Hepatocyte (in vitro differentiated cells): ENCODE results near the gene ABCA13. TPM values are rescaled to one million over a fixed set of nuclear protein-coding genes. Genes with fewer than 3 reads are reported as not detected.

Source experiments
- DNase-seq: peaks from one replicate; pipeline ENCODE4 v3.0.0-alpha.2; 2016; ENCODE audit warnings: low spot score
- H2AFZ ChIP-seq: fragments of 200-600 bp; sonication (generic); 2 replicates; pipeline ENCODE4 v1.6.0; 2016; ENCODE audit warnings: antibody characterized with exemption, mild to moderate bottlenecking
- H3K27ac ChIP-seq: fragments of 200-600 bp; sonication (generic); 2 replicates; pipeline ENCODE4 v1.5.1; 2016; ENCODE audit warnings: mild to moderate bottlenecking
- H3K27me3 ChIP-seq: fragments of 200-600 bp; sonication (generic); 2 replicates; pipeline ENCODE4 v1.6.1; 2016
- H3K36me3 ChIP-seq: fragments of 200-600 bp; sonication (generic); replicated peaks from 2 replicates; pipeline ENCODE4 v1.5.1; 2016; ENCODE audit warnings: low read depth; ENCODE audit not compliant: insufficient read depth
- H3K4me1 ChIP-seq: fragments of 200-600 bp; sonication (generic); 2 replicates; pipeline ENCODE4 v1.5.1; 2016; ENCODE audit warnings: mild to moderate bottlenecking, moderate library complexity; ENCODE audit not compliant: insufficient read depth
- H3K4me2 ChIP-seq: fragments of 200-600 bp; sonication (generic); 2 replicates; pipeline ENCODE4 v1.6.0; 2016
- H3K4me3 ChIP-seq: fragments of 200-600 bp; sonication (generic); 2 replicates; pipeline ENCODE4 v1.5.1; 2016; ENCODE audit warnings: mild to moderate bottlenecking
- H3K79me2 ChIP-seq: fragments of 200-600 bp; sonication (generic); 2 replicates; pipeline ENCODE4 v1.6.0; 2017; ENCODE audit warnings: mild to moderate bottlenecking
- H3K9me2 ChIP-seq: fragments of 200-600 bp; sonication (generic); replicated peaks from 2 replicates; pipeline ENCODE4 v1.6.0; 2017; ENCODE audit warnings: mild to moderate bottlenecking; ENCODE audit not compliant: insufficient read depth
- H3K9me3 ChIP-seq: fragments of 200-600 bp; sonication (generic); 2 replicates; pipeline ENCODE4 v1.5.1; 2016; ENCODE audit warnings: low read depth, mild to moderate bottlenecking
- H4K20me1 ChIP-seq: fragments of 200-600 bp; sonication (generic); 2 replicates; pipeline ENCODE4 v1.6.0; 2016; ENCODE audit warnings: mild to moderate bottlenecking; ENCODE audit not compliant: insufficient read depth, poor library complexity, severe bottlenecking
- CTCF ChIP-seq: fragments of 200-600 bp; sonication (generic); IDR thresholded peaks from 2 replicates; pipeline ENCODE4 v1.5.1; 2016; ENCODE audit warnings: antibody characterized with exemption, mild to moderate bottlenecking; ENCODE audit not compliant: poor library complexity
- EZH2 ChIP-seq: fragments of 200-600 bp; sonication (generic); IDR thresholded peaks from 2 replicates; pipeline ENCODE4 v1.6.1; 2016; ENCODE audit warnings: antibody characterized with exemption, mild to moderate bottlenecking, borderline replicate concordance
- EZH2phosphoT487 ChIP-seq: fragments of 200-600 bp; sonication (generic); IDR thresholded peaks from one replicate; pipeline ENCODE4 v1.6.1; 2018; ENCODE audit warnings: antibody characterized with exemption, mild to moderate bottlenecking, low read depth, moderate library complexity; ENCODE audit not compliant: unreplicated experiment, severe bottlenecking
- WGBS: methylation state at CpG from one replicate; pipeline ENCODE4 v1.1.6; 2016; ENCODE audit warnings: low lambda C conversion rate; ENCODE audit errors: missing lambda C conversion rate; 5-methylcytosine and 5-hydroxymethylcytosine counted together
- polyA plus RNA-seq: library from polyadenylated mRNA; unstranded; fragments of >200 nt; fragmentation: Nextera tagmentation; extraction: Ambion mirVana; gene quantifications from 2 replicates; pipeline ENCODE4 v1.2.1, GENCODE V29; 2016
- total RNA-seq: library from RNA; depleted of rRNA; stranded (reverse); fragments of >200 nt; gene quantifications from 2 replicates; pipeline ENCODE4 v1.2.3, GENCODE V29; 2014

Gene ABCA13
- total and polyA plus RNA-seq, 2 experiments from 2014 or later: 0.57 to 2.0 TPM

GRCh38 chr7:48217266-48217665 is 46.0 kb downstream of the ABCA13 start:
- H3K36me3 ChIP-seq: no peaks in the 10 kb centered on the region
- no peaks in the 10 kb centered on the region for H3K27me3 ChIP-seq
- H3K4me1 ChIP-seq: no peaks in the 10 kb centered on the region
- DNase-seq: no peak
- H3K79me2 ChIP-seq: no peaks in the 10 kb centered on the region
- no peak overlapping the region for H3K4me3 ChIP-seq
- H3K27ac ChIP-seq: no peak overlapping the region
- H3K9me2 ChIP-seq: no peaks in the 10 kb centered on the region
- H4K20me1 ChIP-seq: no peaks in the 10 kb centered on the region
- H2AFZ ChIP-seq: no peak overlapping the region
- H3K9me3 ChIP-seq: no peaks in the 10 kb centered on the region
- TF ChIP-seq EZH2phosphoT487 (no peak), EZH2 (no peak), CTCF (no peak)
- no peak overlapping the region for H3K4me2 ChIP-seq
- WGBS: 97% methylated on average over 1 of the region's 1 CpG

DNA sequence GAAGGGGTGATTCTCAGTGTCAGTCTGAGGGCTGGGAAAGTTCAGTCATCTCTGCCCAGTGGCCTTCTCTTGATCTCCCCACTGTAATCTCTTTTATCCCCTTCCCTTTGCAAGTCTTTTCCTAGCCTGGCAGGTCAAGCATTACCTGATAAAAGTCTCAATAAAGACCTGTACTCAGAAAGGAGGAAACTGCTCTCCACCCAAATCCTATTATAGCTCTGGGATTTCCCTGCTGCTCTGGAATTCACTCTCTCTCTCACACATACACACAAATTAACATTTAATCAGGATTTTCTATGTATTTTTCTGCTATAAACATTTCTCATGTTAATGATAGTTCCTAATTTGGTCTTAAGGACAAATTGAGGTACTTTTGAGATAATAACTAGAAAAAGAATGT is 46.5 kb downstream of the ABCA13 start:
- Histone ChIP-seq H3K27me3 (no peaks in the 10 kb centered on the region), H4K20me1 (no peaks in the 10 kb centered on the region), H3K27ac (no peak overlapping the region), H3K36me3 (no peaks in the 10 kb centered on the region), H3K79me2 (no peaks in the 10 kb centered on the region), H3K4me3 (no peak overlapping the region), H3K4me1 (no peaks in the 10 kb centered on the region), H3K4me2 (no peak overlapping the region), H3K9me3 (no peaks in the 10 kb centered on the region), H3K9me2 (no peaks in the 10 kb centered on the region), H2AFZ (no peak overlapping the region)
- TF ChIP-seq EZH2phosphoT487 (no peak), EZH2 (no peak), CTCF (no peak)
- DNase-seq: no peak

- no peaks in the 10 kb centered on the region for H4K20me1 ChIP-seq
- no peaks in the 10 kb centered on the region for H3K36me3 ChIP-seq
- H3K9me3 ChIP-seq: no peaks in the 10 kb centered on the region
- no peaks in the 10 kb centered on the region for H3K9me2 ChIP-seq
- TF ChIP-seq EZH2phosphoT487: no peak
- TF ChIP-seq EZH2: no peak
- no peak for TF ChIP-seq CTCF
- H3K4me2 ChIP-seq: no peak overlapping the region
- H3K4me1 ChIP-seq: no peaks in the 10 kb centered on the region
- no peak overlapping the region for H3K27ac ChIP-seq
- H3K27me3 ChIP-seq: no peaks in the 10 kb centered on the region
- no peak overlapping the region for H3K4me3 ChIP-seq
- H3K79me2 ChIP-seq: no peaks in the 10 kb centered on the region
- WGBS: 85% methylated on average over 2 of the region's 2 CpGs
- no peak for DNase-seq
- H2AFZ ChIP-seq: no peak overlapping the region
Measured at GRCh38 chr7:48224042-48224441, 52.8 kb downstream of the ABCA13 start.

GRCh38 chr7:48225101-48225500 is 53.8 kb downstream of the ABCA13 start:
- Histone ChIP-seq H3K27ac (no peak overlapping the region), H3K4me3 (no peak overlapping the region), H3K9me2 (no peaks in the 10 kb centered on the region), H3K27me3 (no peaks in the 10 kb centered on the region), H3K4me1 (no peaks in the 10 kb centered on the region), H3K79me2 (no peaks in the 10 kb centered on the region), H2AFZ (no peak overlapping the region), H3K9me3 (no peaks in the 10 kb centered on the region), H3K4me2 (no peak overlapping the region), H3K36me3 (no peaks in the 10 kb centered on the region), H4K20me1 (no peaks in the 10 kb centered on the region)
- 97% methylated on average over 2 of the region's 4 CpGs for WGBS
- TF ChIP-seq EZH2: no peak
- TF ChIP-seq EZH2phosphoT487: no peak
- no peak for TF ChIP-seq CTCF
- no peak for DNase-seq
